Measurements from ENCODE around the gene A4GNT. TPM values are rescaled to one million over a fixed set of nuclear protein-coding genes. Genes with fewer than 3 reads are reported as not detected.

Gene A4GNT
- total and polyA plus RNA-seq, 2 donors (not counting 1 experiment from before 2014, with no cell fraction given): not detected

DNA sequence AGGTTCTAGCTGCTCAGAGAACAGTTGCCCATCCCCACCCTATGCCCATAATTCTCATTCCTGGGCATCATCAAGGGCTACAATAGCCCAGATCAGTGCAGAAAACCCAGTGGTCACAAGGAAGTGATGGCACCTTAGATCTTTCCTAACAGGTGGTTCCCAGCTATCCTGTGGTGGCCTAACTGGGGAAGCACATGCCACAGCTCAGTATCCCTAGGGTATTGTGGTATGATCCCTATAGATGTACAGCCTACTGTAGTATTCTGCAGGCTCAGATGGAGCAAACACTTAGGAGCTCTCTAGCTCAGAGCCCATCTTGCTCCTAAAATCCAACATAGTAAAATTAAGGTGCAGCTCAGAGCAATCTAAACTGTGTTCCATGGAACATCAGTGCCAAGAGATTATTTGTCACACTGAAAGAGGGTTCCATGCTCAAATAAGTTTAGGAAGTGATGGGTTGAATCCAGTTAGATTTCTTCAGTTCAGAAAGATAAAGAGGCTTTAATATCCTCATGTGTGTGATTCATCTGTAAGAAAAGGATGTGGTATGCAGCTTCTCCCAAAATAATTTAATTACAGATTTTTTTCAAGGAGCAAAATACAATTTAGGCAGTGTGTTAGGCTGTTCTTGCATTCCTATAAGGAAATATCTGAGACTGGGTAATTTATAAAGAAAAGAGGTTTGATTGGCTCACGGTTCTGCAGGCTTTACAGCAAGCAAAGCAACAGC, 4.4 kb downstream of the A4GNT start:
- H3K36me3 ChIP-seq (ENCODE audit: control insufficient read depth, insufficient read depth, low read length): no peaks in the 10 kb centered on the region
- no peak overlapping the region for H2AFZ ChIP-seq (ENCODE audit: low read length)
- H4K20me1 ChIP-seq (ENCODE audit: control insufficient read depth, extremely low read depth, insufficient read depth, low read length): no peaks in the 10 kb centered on the region
- no peaks in the 10 kb centered on the region for H3K9me3 ChIP-seq (ENCODE audit: control insufficient read depth, insufficient read depth, low read depth, low read length)
- H3K9ac ChIP-seq (ENCODE audit: insufficient read depth, low read length): no peak overlapping the region
- H3K27ac ChIP-seq (ENCODE audit: insufficient read depth, low read length): no peak overlapping the region
- peaks cover 7% of the 10 kb centered on the region for H3K4me1 ChIP-seq (ENCODE audit: control insufficient read depth, extremely low read depth, insufficient read depth, low read length)
- peaks cover 7% of the 10 kb centered on the region for H3K27me3 ChIP-seq (ENCODE audit: control insufficient read depth, insufficient read depth, low read length)
- DNase-seq (ENCODE audit: low read depth in 2 of 2): no peak
- TF ChIP-seq EZH2 (IDR thresholded peaks at IDR 0.05; ENCODE audit: low read length, missing control alignments) (no peak), CTCF (conservative IDR thresholded peaks at IDR 0.05 in 1 of 2, IDR thresholded peaks at IDR 0.05 in 1 of 2; ENCODE audit: low read depth in 1 of 2, low read length in 2 of 2) (no peak)
- no peaks in the 10 kb centered on the region for H3K79me2 ChIP-seq (ENCODE audit: control insufficient read depth, insufficient read depth, low read length)
- no peak overlapping the region for H3K4me3 ChIP-seq (replicated peaks in 1 of 4; ENCODE audit: control extremely low read depth in 1 of 4, insufficient read depth in 1 of 4, low read depth in 3 of 4, low read length in 4 of 4)
- H3K4me2 ChIP-seq (ENCODE audit: extremely low read depth, insufficient read depth, low read length): no peak overlapping the region

GRCh38 chr3:138125548-138126221, 6.5 kb downstream of the A4GNT start:
- no peaks in the 10 kb centered on the region for H4K20me1 ChIP-seq (ENCODE audit: control insufficient read depth, extremely low read depth, insufficient read depth, low read length)
- H3K9me3 ChIP-seq (ENCODE audit: control insufficient read depth, insufficient read depth, low read depth, low read length): no peaks in the 10 kb centered on the region
- H3K4me3 ChIP-seq (replicated peaks in 1 of 4; ENCODE audit: control extremely low read depth in 1 of 4, insufficient read depth in 1 of 4, low read depth in 3 of 4, low read length in 4 of 4): no peak overlapping the region
- peaks cover 2% of the 10 kb centered on the region for H3K27me3 ChIP-seq (ENCODE audit: control insufficient read depth, insufficient read depth, low read length)
- no peak overlapping the region for H3K9ac ChIP-seq (ENCODE audit: insufficient read depth, low read length)
- no peaks in the 10 kb centered on the region for H3K79me2 ChIP-seq (ENCODE audit: control insufficient read depth, insufficient read depth, low read length)
- H3K4me1 ChIP-seq (ENCODE audit: control insufficient read depth, extremely low read depth, insufficient read depth, low read length): peaks cover 7% of the 10 kb centered on the region
- H2AFZ ChIP-seq (ENCODE audit: low read length): peak overlapping the region; percentile 48
- no peaks in the 10 kb centered on the region for H3K36me3 ChIP-seq (ENCODE audit: control insufficient read depth, insufficient read depth, low read length)
- peak overlapping the region; percentile 60 for H3K4me2 ChIP-seq (ENCODE audit: extremely low read depth, insufficient read depth, low read length)
- peak overlapping the region; percentile 31 for H3K27ac ChIP-seq (ENCODE audit: insufficient read depth, low read length)
- TF ChIP-seq EZH2 (IDR thresholded peaks at IDR 0.05; ENCODE audit: low read length, missing control alignments): no peak
- no peak for TF ChIP-seq CTCF (conservative IDR thresholded peaks at IDR 0.05 in 1 of 2, IDR thresholded peaks at IDR 0.05 in 1 of 2; ENCODE audit: low read depth in 1 of 2, low read length in 2 of 2)
- DNase-seq (ENCODE audit: low read depth in 2 of 2): peak; percentile 19 to 64

GRCh38 chr3:138124706-138125355, 7.4 kb downstream of the A4GNT start:
- H3K36me3 ChIP-seq (ENCODE audit: control insufficient read depth, insufficient read depth, low read length): no peaks in the 10 kb centered on the region
- H3K79me2 ChIP-seq (ENCODE audit: control insufficient read depth, insufficient read depth, low read length): no peaks in the 10 kb centered on the region
- no peaks in the 10 kb centered on the region for H4K20me1 ChIP-seq (ENCODE audit: control insufficient read depth, extremely low read depth, insufficient read depth, low read length)
- H3K9me3 ChIP-seq (ENCODE audit: control insufficient read depth, insufficient read depth, low read depth, low read length): no peaks in the 10 kb centered on the region
- peak; percentile 58 to 72 for DNase-seq (ENCODE audit: low read depth in 2 of 2)
- H2AFZ ChIP-seq (ENCODE audit: low read length): no peak overlapping the region
- peaks cover 7% of the 10 kb centered on the region for H3K4me1 ChIP-seq (ENCODE audit: control insufficient read depth, extremely low read depth, insufficient read depth, low read length)
- no peak overlapping the region for H3K9ac ChIP-seq (ENCODE audit: insufficient read depth, low read length)
- no peaks in the 10 kb centered on the region for H3K27me3 ChIP-seq (ENCODE audit: control insufficient read depth, insufficient read depth, low read length)
- H3K27ac ChIP-seq (ENCODE audit: insufficient read depth, low read length): peak overlapping the region; percentile 31
- H3K4me3 ChIP-seq (replicated peaks in 1 of 4; ENCODE audit: control extremely low read depth in 1 of 4, insufficient read depth in 1 of 4, low read depth in 3 of 4, low read length in 4 of 4): no peak overlapping the region
- no peak for TF ChIP-seq CTCF (conservative IDR thresholded peaks at IDR 0.05 in 1 of 2, IDR thresholded peaks at IDR 0.05 in 1 of 2; ENCODE audit: low read depth in 1 of 2, low read length in 2 of 2)
- H3K4me2 ChIP-seq (ENCODE audit: extremely low read depth, insufficient read depth, low read length): peak overlapping the region; percentile 60
